HG03432 (cell line): ENCODE measurements around the gene DAP3.
"Not testable (repeated sequence)": the region's sequence is repeated elsewhere in the genome, so short reads cannot be mapped to it uniquely, and the experiment has no call there.

ENCODE experiments used
- ATAC-seq: cut with Tn5 transposase; IDR thresholded peaks from one replicate; pipeline ENCODE4 v1.9.1; 2021; ENCODE audit warnings: mild to moderate bottlenecking, moderate library complexity; ENCODE audit not compliant: unreplicated experiment

Gene DAP3

GRCh38 chr1:155763989-155764388 is 75.1 kb downstream of the DAP3 start:
- ATAC-seq = not testable (repeated sequence)

GRCh38 chr1:155767399-155767989 is 78.6 kb downstream of the DAP3 start:
- ATAC-seq = not testable (repeated sequence)

- ATAC-seq = no peak
These were observed 80.4 kb downstream of the DAP3 start for GRCh38 chr1:155769257-155769656.

GRCh38 chr1:155773221-155773620 is 84.3 kb downstream of the DAP3 start:
- ATAC-seq = no peak

GRCh38 chr1:155776414-155776813 is 87.5 kb downstream of the DAP3 start:
- ATAC-seq = no peak

GRCh38 chr1:155777582-155777981 is 88.7 kb downstream of the DAP3 start:
- no peak for ATAC-seq
